Measurements from ENCODE around the gene ANKFY1. TPM values are rescaled to one million over a fixed set of nuclear protein-coding genes. Genes with fewer than 3 reads are reported as not detected.

The ANKFY1 gene
- total RNA-seq, 1 donor from 2014 or later: 16.2 TPM

DNA sequence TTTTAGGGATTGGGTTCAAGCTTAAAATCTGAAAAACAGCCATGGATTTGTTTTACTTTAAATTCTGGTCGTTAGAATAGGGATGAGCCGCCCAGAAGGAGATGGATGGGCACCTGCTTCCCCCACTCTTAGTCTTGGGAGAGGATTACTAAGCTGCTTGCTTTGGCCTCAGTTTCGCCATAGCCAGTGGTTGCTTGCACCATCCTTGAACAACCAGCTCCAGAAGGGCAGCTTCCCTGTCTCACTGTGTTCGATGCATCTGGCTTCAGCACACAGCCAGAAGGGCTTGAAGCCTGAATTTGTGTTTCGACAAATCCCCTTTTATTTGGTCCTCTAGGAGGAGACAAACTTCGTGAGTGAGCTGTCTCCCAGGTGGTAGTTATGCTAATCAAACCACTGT lies 113.7 kb downstream of the ANKFY1 start:
- TF ChIP-seq, protein P1, sequence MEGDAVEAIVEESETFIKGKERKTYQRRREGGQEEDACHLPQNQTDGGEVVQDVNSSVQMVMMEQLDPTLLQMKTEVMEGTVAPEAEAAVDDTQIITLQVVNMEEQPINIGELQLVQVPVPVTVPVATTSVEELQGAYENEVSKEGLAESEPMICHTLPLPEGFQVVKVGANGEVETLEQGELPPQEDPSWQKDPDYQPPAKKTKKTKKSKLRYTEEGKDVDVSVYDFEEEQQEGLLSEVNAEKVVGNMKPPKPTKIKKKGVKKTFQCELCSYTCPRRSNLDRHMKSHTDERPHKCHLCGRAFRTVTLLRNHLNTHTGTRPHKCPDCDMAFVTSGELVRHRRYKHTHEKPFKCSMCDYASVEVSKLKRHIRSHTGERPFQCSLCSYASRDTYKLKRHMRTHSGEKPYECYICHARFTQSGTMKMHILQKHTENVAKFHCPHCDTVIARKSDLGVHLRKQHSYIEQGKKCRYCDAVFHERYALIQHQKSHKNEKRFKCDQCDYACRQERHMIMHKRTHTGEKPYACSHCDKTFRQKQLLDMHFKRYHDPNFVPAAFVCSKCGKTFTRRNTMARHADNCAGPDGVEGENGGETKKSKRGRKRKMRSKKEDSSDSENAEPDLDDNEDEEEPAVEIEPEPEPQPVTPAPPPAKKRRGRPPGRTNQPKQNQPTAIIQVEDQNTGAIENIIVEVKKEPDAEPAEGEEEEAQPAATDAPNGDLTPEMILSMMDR (IDR thresholded peaks at IDR 0.05): no peak
- H3K27ac ChIP-seq: no peak overlapping the region
- intact Hi-C loops (cut with DNase I): no loop called here
- no peak overlapping the region for H3K4me3 ChIP-seq
- no peak for DNase-seq (ENCODE audit: low spot score in 2 of 2)
- H3K36me3 ChIP-seq: peaks cover 19 to 22% of the 10 kb centered on the region in 2 donors
- no peaks in the 10 kb centered on the region for H3K4me1 ChIP-seq
- no peaks in the 10 kb centered on the region for H3K9me3 ChIP-seq
- H3K27me3 ChIP-seq: no peaks in the 10 kb centered on the region

DNA sequence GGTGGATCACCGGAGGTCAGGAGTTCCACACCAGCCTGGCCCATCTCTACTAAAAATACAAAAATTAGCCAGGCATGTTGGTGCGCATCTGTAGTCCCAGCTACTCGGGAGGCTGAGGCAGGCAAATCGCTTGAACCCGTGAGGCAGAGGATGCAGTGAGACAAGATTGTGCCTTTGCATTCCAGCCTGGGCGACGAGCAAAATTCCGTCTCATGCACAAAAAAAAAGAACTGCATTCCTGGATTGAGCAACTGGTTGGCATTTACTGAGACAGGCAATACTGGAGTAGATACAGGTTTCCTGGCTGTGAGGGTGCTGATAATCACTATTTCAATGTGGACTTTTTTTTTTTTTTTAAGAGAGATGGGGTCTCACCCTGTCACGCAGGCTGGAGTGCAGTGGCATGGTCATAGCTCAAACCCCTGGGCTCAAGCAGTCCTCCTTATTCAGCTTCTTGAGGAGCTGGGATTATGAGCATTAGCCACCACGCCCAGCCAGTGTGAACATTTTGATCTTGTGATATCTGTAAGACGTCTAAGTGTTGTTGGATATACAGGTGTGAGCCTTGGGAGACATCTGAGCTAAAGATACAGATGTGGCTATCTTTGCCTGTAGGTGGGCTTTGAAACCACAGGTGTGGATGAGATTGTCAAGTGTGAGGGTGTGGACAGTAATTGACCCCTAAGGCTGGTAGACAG lies 115.0 kb downstream of the ANKFY1 start:
- Histone ChIP-seq H3K27ac (no peak overlapping the region), H3K27me3 (no peaks in the 10 kb centered on the region), H3K4me1 (peaks cover 0 to 6% of the 10 kb centered on the region in 2 donors), H3K36me3 (peaks cover 15% of the 10 kb centered on the region in 2 donors), H3K4me3 (no peak overlapping the region), H3K9me3 (no peaks in the 10 kb centered on the region)
- TF ChIP-seq, protein P1 (IDR thresholded peaks at IDR 0.05): no peak
- intact Hi-C loops (cut with DNase I): loop anchor here (10.0 kb wide), 1 partner anchor 116 kb away; the partner anchor contains the start of gene ANKFY1
- DNase-seq (ENCODE audit: low spot score in 2 of 2): no peak

DNA sequence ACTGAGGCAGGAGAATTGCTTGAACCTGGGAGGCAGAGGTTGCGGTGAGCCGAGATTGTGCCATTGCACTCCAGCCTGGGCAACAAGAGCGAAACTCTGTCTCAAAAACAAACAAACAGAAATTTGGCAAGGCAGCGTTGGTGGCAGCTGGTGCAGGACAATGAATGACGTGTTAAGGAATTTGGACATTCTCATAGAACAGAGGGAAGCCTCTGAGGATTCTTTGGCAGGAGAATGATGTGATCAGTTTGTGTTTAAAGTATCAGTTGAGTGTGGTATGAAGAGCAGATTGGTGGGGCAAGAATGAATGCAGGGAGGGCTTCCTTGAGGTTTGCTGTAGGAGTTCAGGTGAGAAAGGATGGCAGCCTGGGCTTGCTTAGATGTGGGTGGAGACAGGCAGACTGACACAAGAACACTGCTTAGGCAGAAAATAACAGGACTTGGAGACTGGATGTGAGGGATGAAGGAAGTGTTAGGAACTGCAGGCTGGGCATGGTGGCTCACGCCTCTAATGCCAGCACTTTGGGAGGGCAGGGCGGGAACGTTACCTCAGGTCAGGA lies 115.9 kb downstream of the ANKFY1 start:
- intact Hi-C loops (cut with DNase I): loop anchor here (10.0 kb wide), 1 partner anchor 117 kb away; the partner anchor contains the start of gene ANKFY1
- DNase-seq (ENCODE audit: low spot score in 2 of 2): no peak
- Histone ChIP-seq H3K4me1 (peaks cover 0 to 6% of the 10 kb centered on the region in 2 donors), H3K4me3 (no peak overlapping the region), H3K9me3 (no peaks in the 10 kb centered on the region), H3K27ac (no peak overlapping the region), H3K36me3 (peaks cover 9 to 12% of the 10 kb centered on the region in 2 donors), H3K27me3 (no peaks in the 10 kb centered on the region)
- TF ChIP-seq, protein P1 (IDR thresholded peaks at IDR 0.05): no peak

DNA sequence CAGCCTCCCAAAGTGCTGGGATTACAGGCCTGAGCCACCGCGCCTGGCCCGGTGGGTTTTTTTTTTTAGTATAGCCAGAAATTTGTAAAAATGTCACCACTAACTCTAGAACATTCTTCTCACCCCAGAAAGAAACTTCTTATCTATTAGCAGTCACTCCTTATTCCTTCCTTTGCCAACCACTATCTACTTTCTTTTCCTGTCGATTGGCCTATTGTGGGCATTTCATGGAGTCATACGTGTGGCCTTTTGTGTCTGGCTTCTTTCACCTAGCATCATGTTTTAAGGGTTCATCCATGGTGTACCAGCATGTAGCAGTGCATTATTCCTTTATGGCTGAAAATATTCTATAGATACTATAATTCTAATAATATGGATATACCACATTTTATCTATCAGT lies 117.1 kb downstream of the ANKFY1 start:
- H3K9me3 ChIP-seq: no peaks in the 10 kb centered on the region
- H3K27ac ChIP-seq: no peak overlapping the region
- TF ChIP-seq, protein P1 (IDR thresholded peaks at IDR 0.05): no peak
- peaks cover 7 to 12% of the 10 kb centered on the region in 2 donors for H3K36me3 ChIP-seq
- H3K4me3 ChIP-seq: no peak overlapping the region
- no peak for DNase-seq (ENCODE audit: low spot score in 2 of 2)
- no peaks in the 10 kb centered on the region for H3K27me3 ChIP-seq
- intact Hi-C loops (cut with DNase I): loop anchor here (10.0 kb wide), 1 partner anchor 118 kb away; the partner anchor contains the start of gene ANKFY1
- H3K4me1 ChIP-seq: peaks cover 0 to 9% of the 10 kb centered on the region in 2 donors

- Histone ChIP-seq H3K4me1 (peaks cover 6 to 21% of the 10 kb centered on the region in 2 donors), H3K9me3 (no peaks in the 10 kb centered on the region), H3K36me3 (peaks cover 0 to 3% of the 10 kb centered on the region in 2 donors), H3K27ac (peak overlapping the region; percentile 99 to 100), H3K27me3 (no peaks in the 10 kb centered on the region), H3K4me3 (peak overlapping the region; percentile 91 to 96)
- TF ChIP-seq, protein P1 (IDR thresholded peaks at IDR 0.05): no peak
- no peak for DNase-seq (ENCODE audit: low spot score in 2 of 2)
- intact Hi-C loops (cut with DNase I): loop anchor here (5.0 to 10.0 kb wide), 4 partner anchors 53 to 823 kb away; partner anchors contain the start of genes ANKFY1, CAMKK1 and SPAG7
These were observed 119.4 kb downstream of the ANKFY1 start for GRCh38 chr17:4144422-4144747.
